Measurements from ENCODE around the gene ZDHHC4. TPM values are rescaled to one million over a fixed set of nuclear protein-coding genes. Genes with fewer than 3 reads are reported as not detected.

ZDHHC4 gene
- total RNA-seq, 4 donors from 2014 or later: 68.8 to 97.3 (median 81.4) TPM

GRCh38 chr7:6600093-6600492, 22.8 kb downstream of the ZDHHC4 start:
- Histone ChIP-seq H3K4me3 (replicated peaks in 1 of 3) (no peak overlapping the region), H3K9me3 (no peaks in the 10 kb centered on the region), H3K36me3 (peaks cover 46 to 52% of the 10 kb centered on the region in 2 donors), H3K27me3 (no peaks in the 10 kb centered on the region), H3K4me1 (no peaks in the 10 kb centered on the region), H3K27ac (no peak overlapping the region)
- no peak for DNase-seq
- 70 to 92% methylated on average over 3 to 9 of the region's 15 CpGs for WGBS, 2 donors
- TF ChIP-seq POLR2A (IDR thresholded peaks at IDR 0.05) (no peak), CTCF (IDR thresholded peaks at IDR 0.05) (no peak)
- intact Hi-C loops (cut with DNase I): no loop called here

- Histone ChIP-seq H3K4me1 (no peaks in the 10 kb centered on the region), H3K9me3 (no peaks in the 10 kb centered on the region), H3K27me3 (no peaks in the 10 kb centered on the region), H3K36me3 (peaks cover 29 to 31% of the 10 kb centered on the region in 2 donors), H3K27ac (no peak overlapping the region), H3K4me3 (replicated peaks in 1 of 3) (no peak overlapping the region)
- no peak for DNase-seq
- 89 to 92% methylated on average over 10 of the region's 10 CpGs for WGBS, 2 donors
- intact Hi-C loops (cut with DNase I): no loop called here
- TF ChIP-seq CTCF (IDR thresholded peaks at IDR 0.05): no peak
- TF ChIP-seq POLR2A (IDR thresholded peaks at IDR 0.05): no peak
Observed at GRCh38 chr7:6604458-6604857, 27.2 kb downstream of the ZDHHC4 start.

- WGBS, 2 donors: 91 to 96% methylated on average over 24 to 33 of the region's 36 CpGs
- peaks cover 16 to 18% of the 10 kb centered on the region in 2 donors for H3K36me3 ChIP-seq
- DNase-seq: no peak
- H3K4me1 ChIP-seq: no peaks in the 10 kb centered on the region
- H3K9me3 ChIP-seq: no peaks in the 10 kb centered on the region
- intact Hi-C loops (cut with DNase I): no loop called here
- no peak for TF ChIP-seq POLR2A (IDR thresholded peaks at IDR 0.05)
- TF ChIP-seq CTCF (IDR thresholded peaks at IDR 0.05): no peak
- no peak overlapping the region for H3K27ac ChIP-seq
- no peak overlapping the region for H3K4me3 ChIP-seq (replicated peaks in 1 of 3)
- no peaks in the 10 kb centered on the region for H3K27me3 ChIP-seq
Observed at GRCh38 chr7:6606866-6607583, 29.8 kb downstream of the ZDHHC4 start.

- Histone ChIP-seq H3K4me1 (no peaks in the 10 kb centered on the region), H3K9me3 (no peaks in the 10 kb centered on the region), H3K4me3 (replicated peaks in 1 of 3) (no peak overlapping the region), H3K27me3 (no peaks in the 10 kb centered on the region), H3K36me3 (peaks cover 16 to 17% of the 10 kb centered on the region in 2 donors), H3K27ac (no peak overlapping the region)
- intact Hi-C loops (cut with DNase I): no loop called here
- WGBS, 2 donors: 97% methylated on average over 23 to 25 of the region's 38 CpGs
- no peak for DNase-seq
- TF ChIP-seq CTCF (IDR thresholded peaks at IDR 0.05) (no peak), POLR2A (IDR thresholded peaks at IDR 0.05) (no peak)
Observed at GRCh38 chr7:6607651-6608051, 30.4 kb downstream of the ZDHHC4 start.

GRCh38 chr7:6608081-6608480, 30.8 kb downstream of the ZDHHC4 start:
- peaks cover 12 to 16% of the 10 kb centered on the region in 2 donors for H3K36me3 ChIP-seq
- intact Hi-C loops (cut with DNase I): no loop called here
- 89 to 94% methylated on average over 27 of the region's 27 CpGs for WGBS, 2 donors
- TF ChIP-seq POLR2A (IDR thresholded peaks at IDR 0.05) (no peak), CTCF (IDR thresholded peaks at IDR 0.05) (no peak)
- H3K9me3 ChIP-seq: no peaks in the 10 kb centered on the region
- no peak overlapping the region for H3K4me3 ChIP-seq (replicated peaks in 1 of 3)
- no peaks in the 10 kb centered on the region for H3K4me1 ChIP-seq
- DNase-seq: no peak
- no peak overlapping the region for H3K27ac ChIP-seq
- H3K27me3 ChIP-seq: no peaks in the 10 kb centered on the region
